HepG2 (cell line): ENCODE results near the gene ASB17. TPM values are rescaled to one million over a fixed set of nuclear protein-coding genes. Genes with fewer than 3 reads are reported as not detected.

ENCODE experiments used
- ATAC-seq: fragments of 200-7000 bp; cut with Tn5 transposase; 3 replicates; pipeline ENCODE4 v1.9.1; 2020; ENCODE audit warnings: mild to moderate bottlenecking, moderate library complexity
- BruUV-seq: library from RNA; stranded (reverse); fragments of 400-500 nt; replicated peaks from 2 replicates; lab custom pipeline; 2021; lab: Mats Ljungman, UMichigan
- CTCF ChIA-PET: fragments of 300-600 bp; formaldehyde crosslinking; extraction: SDS; loops from one replicate; lab custom pipeline; 2021; ENCODE audit warnings: low total read pairs, inconsistent platforms, low intra/inter-chr PET ratio; lab: Yijun Ruan, JAX
- POLR2A ChIA-PET: fragments of 350-600 bp; sonication (Branson Sonifier 250); formaldehyde crosslinking; loops from one replicate; lab custom pipeline; 2020; ENCODE audit warnings: antibody characterized with exemption, inconsistent platforms; lab: Yijun Ruan, JAX
- DNase-seq: peaks from one replicate; pipeline ENCODE4 v3.0.0-alpha.2; 2015; ENCODE audit warnings: low spot score
- FAIRE-seq: peaks from 3 replicates; lab custom pipeline; 2011; peaks lifted over from hg19 to GRCh38; lab: Jason Lieb, UNC
- H2AFZ ChIP-seq: one replicate; pipeline ENCODE4 v1.6.1; 2011; ENCODE audit warnings: low read length, inconsistent platforms
- H3K27ac ChIP-seq: fragments of 300-600 bp; 3 replicates; pipeline ENCODE4 v1.8.0; 2011; ENCODE audit warnings: mixed run types, mild to moderate bottlenecking, mixed read lengths, low read length, inconsistent platforms; ENCODE audit not compliant: insufficient read depth; ENCODE audit errors: extremely low read length
- H3K27me3 ChIP-seq, 2 experiments: fragments of 200-600 bp in 1 of 2; 2 replicates in 1 of 2; 3 replicates in 1 of 2; pipeline versions ENCODE4 v1.6.0 to v1.8.0; 2011; ENCODE audit warnings: low read length in 2 of 2, mild to moderate bottlenecking in 2 of 2, moderate library complexity in 2 of 2, inconsistent platforms in 1 of 2; ENCODE audit not compliant: insufficient read depth in 2 of 2, control insufficient read depth in 1 of 2
- H3K36me3 ChIP-seq, 2 experiments: fragments of 200-600 bp in 1 of 2; replicated peaks in 1 of 2; 2 replicates in 1 of 2; 3 replicates in 1 of 2; pipeline versions ENCODE4 v1.5.1 to v1.8.0; 2011; ENCODE audit warnings: low read length in 2 of 2, inconsistent platforms in 1 of 2; ENCODE audit not compliant: insufficient read depth in 2 of 2, control insufficient read depth in 1 of 2
- H3K4me1 ChIP-seq: 2 replicates; pipeline ENCODE4 v1.5.1; 2012; ENCODE audit warnings: low read length, inconsistent platforms; ENCODE audit not compliant: insufficient read depth
- H3K4me2 ChIP-seq: 2 replicates; pipeline ENCODE4 v1.6.0; 2011; ENCODE audit warnings: low read depth, low read length, inconsistent platforms
- H3K4me3 ChIP-seq, 3 experiments: fragments of 200-600 bp in 1 of 3; sonication (generic), shearing (Covaris generic) in 1 of 3; replicated peaks in 1 of 3; 2 replicates each; pipeline ENCODE4 v1.5.1; 2011 to 2016; ENCODE audit warnings: low read length in 3 of 3, inconsistent platforms in 2 of 3, low read depth in 2 of 3, mild to moderate bottlenecking in 2 of 3, control low read depth in 1 of 3, mixed read lengths in 1 of 3; ENCODE audit not compliant: insufficient read depth in 1 of 3
- H3K79me2 ChIP-seq: one replicate; pipeline ENCODE4 v1.6.1; 2011; ENCODE audit warnings: low read length, inconsistent platforms; ENCODE audit not compliant: insufficient read depth
- H3K9ac ChIP-seq: 2 replicates; pipeline ENCODE4 v1.6.0; 2011; ENCODE audit warnings: mild to moderate bottlenecking, low read depth, low read length, inconsistent platforms; ENCODE audit not compliant: insufficient read depth
- H3K9me3 ChIP-seq: 2 replicates; pipeline ENCODE4 v1.5.1; 2012; ENCODE audit warnings: mild to moderate bottlenecking, low read length
- H4K20me1 ChIP-seq: 2 replicates; pipeline ENCODE4 v1.6.0; 2011; ENCODE audit warnings: inconsistent platforms, mild to moderate bottlenecking, low read length, moderate library complexity; ENCODE audit not compliant: insufficient read depth
- ARHGAP35 ChIP-seq: sonication (generic); formaldehyde crosslinking; IDR thresholded peaks from 2 replicates; pipeline ENCODE4 v1.9.0; 2022; ENCODE audit warnings: mild to moderate bottlenecking, inconsistent platforms, moderate library complexity, missing genetic modification reagents, borderline replicate concordance
- BRF2 ChIP-seq: sonication (generic); formaldehyde crosslinking; IDR thresholded peaks from 2 replicates; pipeline ENCODE4 v1.8.1; 2022; ENCODE audit warnings: mild to moderate bottlenecking, missing genetic modification reagents
- CCDC6 ChIP-seq: sonication (generic); formaldehyde crosslinking; IDR thresholded peaks from 2 replicates; pipeline ENCODE4 v1.8.1; 2022; ENCODE audit warnings: mild to moderate bottlenecking, missing genetic modification reagents, moderate library complexity
- EEA1 ChIP-seq: sonication (generic); formaldehyde crosslinking; IDR thresholded peaks from 2 replicates; pipeline ENCODE4 v1.5.1; 2020; ENCODE audit warnings: mild to moderate bottlenecking, missing genetic modification reagents, borderline replicate concordance
- HCFC1 ChIP-seq: fragments of 150-350 bp; IDR thresholded peaks from 2 replicates; pipeline ENCODE4 v1.6.1; 2014; ENCODE audit warnings: low read depth, low read length
- HMG20A ChIP-seq: IDR thresholded peaks from 2 replicates; pipeline ENCODE4 v1.6.1; 2016; ENCODE audit warnings: borderline replicate concordance
- JDP2 ChIP-seq: sonication (generic); formaldehyde crosslinking; IDR thresholded peaks from 2 replicates; pipeline ENCODE4 v1.8.1; 2022; ENCODE audit warnings: missing genetic modification reagents, borderline replicate concordance
- LCORL ChIP-seq, 2 experiments: fragments of 450-650 bp in 1 of 2; sonication (generic) in 1 of 2; formaldehyde crosslinking in 1 of 2; IDR thresholded peaks; 2 replicates each; pipeline versions ENCODE4 v1.5.0 to v1.6.1; 2017 to 2020; ENCODE audit warnings: antibody characterized with exemption in 1 of 2, missing genetic modification reagents in 1 of 2
- RAD21 ChIP-seq: fragments of 450-650 bp; formaldehyde crosslinking; IDR thresholded peaks from 2 replicates; pipeline ENCODE4 v1.5.0; 2020; ENCODE audit warnings: mild to moderate bottlenecking
- SP2 ChIP-seq: sonication (generic); formaldehyde crosslinking; IDR thresholded peaks from 2 replicates; pipeline ENCODE4 v1.5.1; 2020; ENCODE audit warnings: mild to moderate bottlenecking, missing genetic modification reagents
- TFDP2 ChIP-seq: sonication (generic); formaldehyde crosslinking; IDR thresholded peaks from 2 replicates; pipeline ENCODE4 v1.4.0; 2020; ENCODE audit warnings: missing genetic modification reagents
- ZNF17 ChIP-seq: sonication (generic); formaldehyde crosslinking; IDR thresholded peaks from 2 replicates; pipeline ENCODE4 v1.5.0; 2020; ENCODE audit warnings: mild to moderate bottlenecking, missing genetic modification reagents
- ZNF260 ChIP-seq: sonication (generic); formaldehyde crosslinking; IDR thresholded peaks from 2 replicates; pipeline ENCODE4 v1.4.0; 2020; ENCODE audit warnings: missing genetic modification reagents, low read depth, mild to moderate bottlenecking, borderline replicate concordance
- ZNF720 ChIP-seq: sonication (generic); formaldehyde crosslinking; IDR thresholded peaks from 2 replicates; pipeline ENCODE4 v1.4.0; 2020; ENCODE audit warnings: missing genetic modification reagents
- ZNF839 ChIP-seq: sonication (generic); formaldehyde crosslinking; IDR thresholded peaks from 2 replicates; pipeline ENCODE4 v1.4.0; 2020; ENCODE audit warnings: missing genetic modification reagents, mild to moderate bottlenecking, borderline replicate concordance
- WGBS: methylation state at CpG from one replicate; pipeline ENCODE4 v1.1.6; 2017; ENCODE audit warnings: low lambda C conversion rate; 5-methylcytosine and 5-hydroxymethylcytosine counted together
- in situ Hi-C: cut with HindIII; loops from 2 replicates; pipeline ENCODE4 v1.10.0; 2017; ENCODE audit warnings: low pct_unique_long_range_greater_than_20kb; ENCODE audit not compliant: extremely low pct_ligation_motif_present
- intact Hi-C: fragments of 100-400 bp; cut with micrococcal nuclease; formaldehyde crosslinking; loops from one replicate; pipeline ENCODE4 v1.10.0; 2022; ENCODE audit not compliant: unreplicated experiment
- polyA plus RNA-seq, 8 experiments: library from polyadenylated mRNA; depleted of rRNA in 3 of 8; stranded (reverse) in 7 of 8; unstranded in 1 of 8; fragments of >200 nt; fragmentation: Illumina TruSeq in 4 of 8; extraction: Trizol in 4 of 8; gene quantifications; 2 replicates each; pipeline versions ENCODE4 v1.2.1 to v1.2.3, GENCODE V29; 2011 to 2016; ENCODE audit warnings: low read depth in 4 of 8, missing spikeins in 1 of 8, mixed read lengths in 1 of 8; ENCODE audit not compliant: insufficient read depth in 1 of 8
- total RNA-seq, 5 experiments: library from RNA; depleted of rRNA; stranded (reverse); fragments of >200 nt; fragmentation: Illumina TruSeq; extraction: Trizol; gene quantifications; 2 replicates each; pipeline ENCODE4 v1.2.3, GENCODE V29; 2016; ENCODE audit warnings: low read depth in 1 of 5
- TF ChIP-seq, protein P1 (sequence below): sonication (generic); IDR thresholded peaks from 2 replicates; pipeline ENCODE4 v1.6.1; 2016; ENCODE audit warnings: low read depth, borderline replicate concordance

ASB17 gene
- total and polyA plus RNA-seq, 2 of the 13 experiments (the other 11 are each of a cell fraction or from before 2014, with no cell fraction given), result not detected

DNA sequence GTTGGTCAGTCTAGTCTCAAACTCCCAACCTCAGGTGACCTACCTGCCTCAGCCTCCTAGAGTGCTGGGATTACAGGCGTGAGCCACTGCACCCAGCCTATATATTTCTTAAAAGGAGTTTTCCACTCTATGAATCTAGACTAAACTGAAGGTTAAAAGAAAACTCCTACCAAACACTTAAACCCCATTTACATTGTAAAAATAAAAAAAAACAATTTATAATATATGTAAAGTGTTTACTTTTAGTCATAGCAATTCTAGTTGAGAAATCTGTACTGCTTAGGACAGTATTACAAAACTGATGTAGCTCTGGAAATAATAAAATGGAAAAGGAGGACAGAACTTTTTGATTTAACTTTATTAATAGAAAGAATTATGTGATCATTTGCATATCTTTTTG, 9.5 kb downstream of the ASB17 start:
- no peak overlapping the region for H3K27ac ChIP-seq
- no peaks in the 10 kb centered on the region for H4K20me1 ChIP-seq
- ChIA-PET POLR2A (no interaction called here), CTCF (no interaction called here)
- H3K79me2 ChIP-seq, result no peaks in the 10 kb centered on the region
- H3K36me3 ChIP-seq, result no peaks in the 10 kb centered on the region
- H3K4me3 ChIP-seq, result no peak overlapping the region
- H3K9me3 ChIP-seq, result no peaks in the 10 kb centered on the region
- in situ Hi-C loops, result no loop called here
- H3K27me3 ChIP-seq, result no peaks in the 10 kb centered on the region
- FAIRE-seq (no peak), ATAC-seq (no peak), DNase-seq (no peak)
- TF ChIP-seq LCORL (IDR thresholded peaks at IDR 0.05) (no peak), LCORL (CRISPR knock-in tag; IDR thresholded peaks at IDR 0.05) (no peak), BRF2 (CRISPR knock-in tag) (no peak), HMG20A (CRISPR knock-in tag) (no peak), JDP2 (CRISPR knock-in tag) (no peak), ZNF17 (no peak), CCDC6 (CRISPR knock-in tag) (no peak), RAD21 (CRISPR knock-in tag) (no peak), ZNF839 (CRISPR knock-in tag) (no peak), ARHGAP35 (CRISPR knock-in tag) (no peak), ZNF260 (no peak), TFDP2 (CRISPR knock-in tag) (no peak), HCFC1 (no peak), SP2 (CRISPR knock-in tag) (no peak), EEA1 (CRISPR knock-in tag) (no peak), ZNF720 (CRISPR knock-in tag) (no peak)
- TF ChIP-seq, protein P1, sequence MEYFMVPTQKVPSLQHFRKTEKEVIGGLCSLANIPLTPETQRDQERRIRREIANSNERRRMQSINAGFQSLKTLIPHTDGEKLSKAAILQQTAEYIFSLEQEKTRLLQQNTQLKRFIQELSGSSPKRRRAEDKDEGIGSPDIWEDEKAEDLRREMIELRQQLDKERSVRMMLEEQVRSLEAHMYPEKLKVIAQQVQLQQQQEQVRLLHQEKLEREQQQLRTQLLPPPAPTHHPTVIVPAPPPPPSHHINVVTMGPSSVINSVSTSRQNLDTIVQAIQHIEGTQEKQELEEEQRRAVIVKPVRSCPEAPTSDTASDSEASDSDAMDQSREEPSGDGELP, result no peak
- intact Hi-C loops, result no loop called here
- 0% methylated on average over 1 of the region's 1 CpG for WGBS
- no peak overlapping the region for H3K4me2 ChIP-seq
- no peak overlapping the region for H3K9ac ChIP-seq
- no peak overlapping the region for H2AFZ ChIP-seq
- H3K4me1 ChIP-seq, result no peaks in the 10 kb centered on the region
- BruUV-seq, result no TSS peak
